K562 (cell line): Measurements from ENCODE around the gene SIT1. TPM values are rescaled to one million over a fixed set of nuclear protein-coding genes. Genes with fewer than 3 reads are reported as not detected.

Experiments used
- ATAC-seq: fragments of 200-7000 bp; cut with Tn5 transposase; 3 replicates; pipeline ENCODE4 v1.9.1; 2020; ENCODE audit warnings: moderate library complexity
- BruUV-seq: library from RNA; stranded (reverse); fragments of 400-500 nt; replicated peaks from 2 replicates; lab custom pipeline; 2021; lab: Mats Ljungman, UMichigan
- CTCF ChIA-PET: fragments of 300-600 bp; formaldehyde crosslinking; extraction: SDS; loops from one replicate; lab custom pipeline; 2021; ENCODE audit warnings: low intra/inter-chr PET ratio; lab: Yijun Ruan, JAX
- POLR2A ChIA-PET: fragments of 300-600, 350-650 bp; sonication (Branson Sonifier 250); formaldehyde crosslinking; extraction: SDS; loops from one replicate; lab custom pipeline; 2021; ENCODE audit warnings: antibody characterized with exemption, inconsistent platforms; lab: Yijun Ruan, JAX
- DNase-seq, 4 experiments: peaks; one replicate each; pipeline versions ENCODE4 v3.0.0 to v3.0.0-alpha.2; 2011 to 2018; ENCODE audit warnings: low spot score in 3 of 4, mixed read lengths in 3 of 4; ENCODE audit errors: extremely low read depth in 1 of 4
- FAIRE-seq: peaks from 2 replicates; lab custom pipeline; 2011; peaks lifted over from hg19 to GRCh38; lab: Jason Lieb, UNC
- H2AFZ ChIP-seq: 2 replicates; pipeline ENCODE4 v1.6.0; 2011; ENCODE audit warnings: low read depth, low read length, control low read depth, inconsistent platforms
- H3K27ac ChIP-seq: fragments of 200-600 bp; 3 replicates; pipeline ENCODE4 v1.8.0; 2011; ENCODE audit warnings: low read depth, mild to moderate bottlenecking, control low read depth, inconsistent platforms, low read length, moderate library complexity, mixed read lengths; ENCODE audit errors: extremely low read depth
- H3K27me3 ChIP-seq, 2 experiments: fragments of 300-600 bp in 1 of 2; 2 replicates in 1 of 2; 3 replicates in 1 of 2; pipeline versions ENCODE4 v1.6.0 to v1.8.0; 2011; ENCODE audit warnings: inconsistent platforms in 2 of 2, low read length in 2 of 2, mild to moderate bottlenecking in 1 of 2, mixed read lengths in 1 of 2, moderate library complexity in 1 of 2; ENCODE audit not compliant: control insufficient read depth in 2 of 2, insufficient read depth in 2 of 2
- H3K36me3 ChIP-seq: fragments of 300-600 bp; 3 replicates; pipeline ENCODE4 v1.8.0; 2011; ENCODE audit warnings: mild to moderate bottlenecking, low read length, inconsistent platforms; ENCODE audit not compliant: control insufficient read depth, insufficient read depth
- H3K4me1 ChIP-seq, 2 experiments: fragments of 200-600 bp in 1 of 2; replicated peaks in 1 of 2; 2 replicates in 1 of 2; 3 replicates in 1 of 2; pipeline versions ENCODE4 v1.5.1 to v1.8.0; 2011; ENCODE audit warnings: inconsistent platforms in 2 of 2, low read length in 2 of 2, mild to moderate bottlenecking in 1 of 2, mixed read lengths in 1 of 2, moderate library complexity in 1 of 2; ENCODE audit not compliant: control insufficient read depth in 2 of 2, insufficient read depth in 2 of 2
- H3K4me2 ChIP-seq: 2 replicates; pipeline ENCODE4 v1.6.1; 2011; ENCODE audit warnings: low read length, control low read depth, inconsistent platforms, mixed read lengths; ENCODE audit not compliant: insufficient read depth
- H3K4me3 ChIP-seq: fragments of 200-600 bp; sonication (generic), shearing (Covaris generic); 2 replicates; pipeline ENCODE4 v1.5.1; 2016; ENCODE audit warnings: control low read depth, inconsistent platforms
- H3K79me2 ChIP-seq: fragments of 200-600 bp; 3 replicates; pipeline ENCODE4 v1.8.0; 2011; ENCODE audit warnings: low read length, inconsistent platforms; ENCODE audit not compliant: control insufficient read depth, insufficient read depth
- H3K9ac ChIP-seq, 2 experiments: 2 replicates each; pipeline versions ENCODE4 v1.6.0 to v1.6.1; 2011; ENCODE audit warnings: low read depth in 2 of 2, low read length in 2 of 2, control low read depth in 1 of 2, inconsistent platforms in 1 of 2, mild to moderate bottlenecking in 1 of 2, mixed read lengths in 1 of 2; ENCODE audit not compliant: insufficient read depth in 1 of 2
- H3K9me1 ChIP-seq: one replicate; pipeline ENCODE4 v1.6.0; 2011; ENCODE audit warnings: inconsistent platforms, mild to moderate bottlenecking, low read length, moderate library complexity; ENCODE audit not compliant: control insufficient read depth, insufficient read depth
- H3K9me3 ChIP-seq: replicated peaks from 2 replicates; pipeline ENCODE4 v1.5.1; 2011; ENCODE audit warnings: low read depth, low read length, inconsistent platforms; ENCODE audit not compliant: control insufficient read depth, insufficient read depth
- H4K20me1 ChIP-seq: replicated peaks from 2 replicates; pipeline ENCODE4 v1.6.1; 2011; ENCODE audit warnings: low read length, inconsistent platforms, mixed read lengths; ENCODE audit not compliant: control insufficient read depth, insufficient read depth
- DDX20 ChIP-seq: fragments of 450-650 bp; IDR thresholded peaks from 2 replicates; pipeline ENCODE4 v1.6.1; 2016; ENCODE audit warnings: missing genetic modification characterization, low read depth, mild to moderate bottlenecking, missing compliant biosample characterization, moderate library complexity
- RBFOX2 ChIP-seq: fragments of 200-400 bp; formaldehyde crosslinking; IDR thresholded peaks from 2 replicates; pipeline ENCODE4 v1.6.1; 2017; ENCODE audit warnings: low read depth, mild to moderate bottlenecking, low read length, moderate library complexity
- SPI1 ChIP-seq: IDR thresholded peaks from 2 replicates; pipeline ENCODE4 v1.6.1; 2011; ENCODE audit warnings: low read depth, low read length, control low read depth, borderline replicate concordance
- WGBS: fragments of 100-300 bp; shearing (Covaris generic); methylation state at CpG from one replicate; pipeline ENCODE4 v1.1.6; 2016; ENCODE audit warnings: low coverage, mixed read lengths; ENCODE audit not compliant: insufficient coverage; ENCODE audit errors: missing lambda C conversion rate; 5-methylcytosine and 5-hydroxymethylcytosine counted together
- in situ Hi-C: fragments of 300-500 bp; cut with MboI; formaldehyde crosslinking; loops from 4 replicates; pipeline ENCODE4 v1.15.0; 2018; ENCODE audit warnings: inconsistent platforms, mixed read lengths
- intact Hi-C: fragments of 100-400 bp; cut with micrococcal nuclease; formaldehyde crosslinking; loops from 2 replicates; pipeline ENCODE4 v1.14.2; 2022
- polyA plus RNA-seq, 8 experiments: library from polyadenylated mRNA; depleted of rRNA in 4 of 8; stranded (reverse) in 5 of 8; unstranded in 3 of 8; fragments of >200 nt; fragmentation: Nextera tagmentation in 2 of 8; fragmentation: Illumina TruSeq in 1 of 8; extraction: Ambion mirVana in 2 of 8; extraction: Trizol in 1 of 8; gene quantifications; 2 replicates each; pipeline versions ENCODE4 v1.2.1 to v1.2.3, GENCODE V29; 2011 to 2014; ENCODE audit warnings: inconsistent platforms in 1 of 8, missing spikeins in 1 of 8
- total RNA-seq, 7 experiments: library from RNA; depleted of rRNA in 6 of 7; stranded (reverse); fragments of >200 nt in 6 of 7; fragmentation: Illumina TruSeq in 2 of 7; extraction: Trizol in 2 of 7; gene quantifications; 2 replicates each; pipeline versions ENCODE4 v1.2.1 to v1.2.3, GENCODE V29; 2011 to 2021; ENCODE audit warnings: low replicate concordance in 1 of 7

Gene SIT1
- total and polyA plus RNA-seq, 9 of the 15 experiments (the other 6 are each of a cell fraction or from before 2014, with no cell fraction given): not detected

- Histone ChIP-seq H2AFZ (no peak overlapping the region), H3K9ac (no peak overlapping the region), H3K4me3 (no peak overlapping the region), H3K79me2 (0 out of 3 replicates have a peak, but pooled peaks cover 4% of the 10 kb centered on the region), H3K9me3 (no peaks in the 10 kb centered on the region), H4K20me1 (no peaks in the 10 kb centered on the region), H3K27me3 (no peaks in the 10 kb centered on the region), H3K9me1 (no peaks in the 10 kb centered on the region), H3K4me2 (no peak overlapping the region), H3K36me3 (peaks cover 11% of the 10 kb centered on the region; the same call in 1 of the 3 replicates), H3K27ac (no peak overlapping the region), H3K4me1 (peaks cover 0 to 17% of the 10 kb centered on the region in 2 experiments; a peak in 3 of 5 replicates)
- 97% methylated on average over 6 of the region's 31 CpGs for WGBS
- BruUV-seq: no TSS peak
- TF ChIP-seq RBFOX2 (0 out of 2 replicates have a peak, but pooled peaks have one; percentile 23), DDX20 (tag) (no peak)
- no peak for DNase-seq
- intact Hi-C loops: no loop called here
- CTCF ChIA-PET: no interaction called here
- ATAC-seq: no peak
- in situ Hi-C loops: loop anchor here (5.0 kb wide), 1 partner anchor 38 kb away; no protein-coding TSS in a partner anchor
- FAIRE-seq: no peak
- POLR2A ChIA-PET: interaction anchor here (0.5 to 1.0 kb wide), 3 partner anchors 48 to 118 kb away, joined by 3 to 4 read pairs (median 3); no protein-coding TSS in a partner anchor
Observed at GRCh38 chr9:35609001-35609819, 41.5 kb downstream of the SIT1 start.

DNA sequence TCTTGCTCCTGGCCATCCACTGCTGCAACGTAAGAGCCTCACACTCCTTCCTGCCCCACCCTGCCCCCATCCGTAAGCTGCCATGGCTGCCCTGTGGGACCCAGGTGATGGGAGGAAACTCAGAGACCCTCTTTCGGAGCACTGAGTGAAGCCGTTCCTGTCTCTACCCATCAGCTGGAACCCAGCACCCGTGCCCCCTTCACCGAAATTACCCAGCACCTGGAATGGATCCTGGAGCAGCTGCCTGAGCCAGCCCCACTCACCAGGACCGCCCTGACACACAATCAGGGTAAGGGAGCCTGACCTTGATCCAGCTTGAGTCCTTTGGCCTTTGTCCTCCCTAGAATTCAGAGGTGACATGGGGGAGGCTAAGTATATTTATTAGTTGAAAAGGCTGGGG lies 42.5 kb downstream of the SIT1 start:
- POLR2A ChIA-PET: interaction anchor here (0.6 to 1.0 kb wide), 2 partner anchors 119 to 124 kb away, joined by 3 to 5 read pairs; partner anchors contain the start of gene CREB3
- Histone ChIP-seq H2AFZ (no peak overlapping the region), H3K27ac (no peak overlapping the region), H3K36me3 (peaks cover 11% of the 10 kb centered on the region; the same call in 1 of the 3 replicates), H3K9ac (no peak overlapping the region), H3K4me2 (no peak overlapping the region), H3K4me1 (peaks cover 2 to 21% of the 10 kb centered on the region in 2 experiments; a peak in 3 of 5 replicates), H3K9me1 (no peaks in the 10 kb centered on the region), H4K20me1 (no peaks in the 10 kb centered on the region), H3K4me3 (no peak overlapping the region), H3K27me3 (no peaks in the 10 kb centered on the region), H3K9me3 (no peaks in the 10 kb centered on the region), H3K79me2 (0 out of 3 replicates have a peak, but pooled peaks cover 4% of the 10 kb centered on the region)
- intact Hi-C loops: no loop called here
- WGBS: 56% methylated on average over 3 of the region's 7 CpGs
- no peak for ATAC-seq
- no peak for FAIRE-seq
- DNase-seq: no peak
- CTCF ChIA-PET: no interaction called here
- BruUV-seq: no TSS peak
- TF ChIP-seq SPI1: no peak
- in situ Hi-C loops: loop anchor here (5.0 kb wide), 1 partner anchor 39 kb away; no protein-coding TSS in a partner anchor
